Measurements from ENCODE around the gene TBC1D22A.

The TBC1D22A gene

DNA sequence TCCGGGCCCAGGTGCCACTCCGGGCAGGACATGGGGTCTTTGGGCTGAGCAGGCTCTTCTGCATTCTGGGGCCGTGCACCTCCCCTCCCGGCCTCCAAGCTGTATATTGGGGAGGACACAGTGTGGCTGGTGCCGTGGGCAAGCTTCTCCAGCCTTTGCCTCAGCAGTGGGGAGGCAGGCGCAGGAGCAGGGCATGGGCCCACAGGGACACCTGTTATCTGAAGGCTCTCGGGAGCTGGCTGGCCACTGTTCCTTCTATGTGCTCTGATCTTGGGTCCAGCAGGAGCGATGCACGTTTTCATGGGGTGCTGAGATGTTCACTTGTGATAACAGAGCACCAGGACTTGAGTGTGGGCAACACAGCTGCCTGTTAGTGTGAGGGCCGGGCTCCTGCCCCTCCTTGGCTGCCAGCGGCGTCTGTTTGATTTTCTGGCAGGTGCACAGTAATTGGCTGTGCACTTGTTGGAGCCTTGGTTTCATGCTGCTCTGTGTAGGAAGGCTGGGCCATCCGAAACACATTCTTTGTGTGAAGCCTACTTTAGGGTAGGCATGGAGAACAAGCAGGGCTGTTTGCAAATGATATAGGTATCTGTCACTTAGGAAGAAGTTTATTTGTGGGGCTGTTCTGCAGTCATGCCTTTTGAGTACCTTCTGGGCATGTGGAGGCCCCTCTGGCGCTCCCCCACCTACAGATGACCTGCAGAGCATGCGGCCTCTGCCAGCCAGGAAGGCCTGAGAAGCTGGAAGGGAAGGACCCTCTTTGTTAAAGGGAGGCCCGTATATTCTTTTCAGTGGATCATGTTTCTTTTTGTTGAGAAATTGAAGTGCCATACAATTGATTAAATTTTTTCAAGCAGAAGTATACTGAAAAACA is 201.5 kb downstream of the TBC1D22A start:
- Mint-ChIP-seq H3K9me3 (no peaks in the 10 kb centered on the region), H3K27ac (no peak overlapping the region), H3K27me3 (no peaks in the 10 kb centered on the region), H3K36me3 (ENCODE audit: low read depth) (peaks cover 70% of the 10 kb centered on the region), H3K4me3 (no peak overlapping the region), H3K4me1 (ENCODE audit: low read depth) (peaks cover 4% of the 10 kb centered on the region)
- intact Hi-C loops (cut with micrococcal nuclease): no loop called here

GRCh38 chr22:46964773-46965550 is 202.5 kb downstream of the TBC1D22A start:
- H3K4me1 Mint-ChIP-seq (ENCODE audit: low read depth): peaks cover 12% of the 10 kb centered on the region
- no peak overlapping the region for H3K27ac Mint-ChIP-seq
- no peak overlapping the region for H3K4me3 Mint-ChIP-seq
- no peaks in the 10 kb centered on the region for H3K9me3 Mint-ChIP-seq
- no peaks in the 10 kb centered on the region for H3K27me3 Mint-ChIP-seq
- intact Hi-C loops (cut with micrococcal nuclease): no loop called here
- H3K36me3 Mint-ChIP-seq (ENCODE audit: low read depth): peaks cover 61% of the 10 kb centered on the region

- Mint-ChIP-seq H3K9me3 (no peaks in the 10 kb centered on the region), H3K27me3 (no peaks in the 10 kb centered on the region), H3K4me3 (no peak overlapping the region), H3K36me3 (ENCODE audit: low read depth) (peaks cover 60% of the 10 kb centered on the region), H3K27ac (no peak overlapping the region), H3K4me1 (ENCODE audit: low read depth) (peaks cover 21% of the 10 kb centered on the region)
- intact Hi-C loops (cut with micrococcal nuclease): no loop called here
These were observed 203.4 kb downstream of the TBC1D22A start for GRCh38 chr22:46965555-46966494.

DNA sequence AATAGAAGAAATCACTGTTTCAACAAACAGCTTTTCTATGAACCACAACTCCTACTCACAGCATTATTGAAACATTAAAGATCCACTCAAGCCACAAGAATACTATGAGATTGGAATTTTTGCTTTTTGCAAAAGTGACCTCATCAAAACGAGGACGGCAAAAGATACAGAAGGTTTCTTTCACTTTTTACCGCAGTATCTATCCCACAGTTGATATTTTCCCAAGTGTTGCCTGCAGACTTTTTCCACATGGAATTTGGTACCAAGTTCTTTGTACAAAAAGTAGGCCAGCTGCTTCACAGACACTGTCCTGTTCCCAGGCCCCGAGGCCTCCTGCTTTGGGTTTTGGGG is 204.0 kb downstream of the TBC1D22A start:
- Mint-ChIP-seq H3K27me3 (no peaks in the 10 kb centered on the region), H3K4me1 (ENCODE audit: low read depth) (peaks cover 28% of the 10 kb centered on the region), H3K27ac (no peak overlapping the region), H3K4me3 (no peak overlapping the region), H3K36me3 (ENCODE audit: low read depth) (peaks cover 53% of the 10 kb centered on the region), H3K9me3 (no peaks in the 10 kb centered on the region)
- intact Hi-C loops (cut with micrococcal nuclease): no loop called here

DNA sequence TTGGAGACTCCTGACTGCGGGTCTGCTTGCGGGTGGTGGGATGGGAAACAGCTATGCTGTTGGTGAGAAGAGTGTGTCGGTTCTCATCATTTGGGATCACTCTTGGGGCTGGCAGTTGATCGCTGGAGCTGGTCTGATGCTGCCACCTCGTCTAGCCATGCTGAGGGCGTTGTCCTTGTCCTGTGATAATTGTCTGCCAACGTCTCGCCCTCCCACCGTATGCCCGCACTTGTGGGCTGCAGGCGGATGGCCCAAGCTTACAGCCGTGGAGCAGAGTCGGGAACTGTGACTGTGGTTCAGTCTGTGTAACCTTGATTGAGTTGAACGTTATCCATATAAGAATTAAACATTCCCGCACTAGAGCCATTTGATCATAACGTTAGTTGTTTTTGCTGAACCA is 204.4 kb downstream of the TBC1D22A start:
- H3K9me3 Mint-ChIP-seq: no peaks in the 10 kb centered on the region
- intact Hi-C loops (cut with micrococcal nuclease): no loop called here
- H3K27me3 Mint-ChIP-seq: no peaks in the 10 kb centered on the region
- no peak overlapping the region for H3K27ac Mint-ChIP-seq
- peaks cover 31% of the 10 kb centered on the region for H3K4me1 Mint-ChIP-seq (ENCODE audit: low read depth)
- peaks cover 50% of the 10 kb centered on the region for H3K36me3 Mint-ChIP-seq (ENCODE audit: low read depth)
- no peak overlapping the region for H3K4me3 Mint-ChIP-seq

DNA sequence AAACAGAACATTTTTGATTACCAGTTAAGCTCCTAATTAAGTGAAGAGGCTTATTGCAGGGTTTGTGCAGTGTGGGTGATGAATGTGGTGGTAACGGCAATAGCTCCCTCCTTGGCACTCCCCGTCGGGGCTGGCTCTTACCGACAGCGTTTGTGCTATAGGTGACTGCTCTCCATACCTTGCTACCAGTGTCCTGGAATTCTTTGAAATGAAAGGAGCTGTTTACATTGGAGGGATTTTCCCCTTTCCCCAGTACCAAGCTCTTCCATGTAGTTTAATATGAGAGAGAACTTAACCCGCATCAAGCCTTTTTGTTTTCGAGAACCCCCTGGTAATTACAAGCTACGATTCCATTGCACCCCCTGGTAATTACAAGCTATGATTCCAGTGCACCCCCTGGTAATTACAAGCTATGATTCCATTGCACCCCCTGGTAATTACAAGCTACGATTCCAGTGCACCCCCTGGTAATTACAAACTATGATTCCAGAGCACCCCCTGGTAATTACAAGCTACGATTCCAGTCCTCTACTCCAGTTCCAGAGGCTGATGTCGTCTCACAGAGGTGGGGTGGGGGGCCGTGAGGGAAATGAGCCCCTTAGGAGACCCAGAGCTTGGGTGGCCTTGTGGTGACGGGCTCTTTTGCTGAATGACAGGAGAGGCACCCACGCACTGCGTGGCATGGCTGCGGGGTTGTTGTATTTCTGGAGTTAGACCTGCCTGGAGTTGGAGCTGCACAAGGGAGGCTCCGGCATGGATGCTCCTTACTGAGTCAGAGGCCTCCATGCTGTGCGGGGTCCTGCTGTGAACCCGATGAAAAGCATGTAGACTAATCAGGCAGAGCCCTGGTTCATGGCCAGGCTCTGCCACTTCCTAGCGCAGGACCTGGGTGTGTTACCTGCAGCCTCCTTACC is 205.3 kb downstream of the TBC1D22A start:
- Mint-ChIP-seq H3K27me3 (no peaks in the 10 kb centered on the region), H3K36me3 (ENCODE audit: low read depth) (peaks cover 53% of the 10 kb centered on the region), H3K27ac (no peak overlapping the region), H3K9me3 (no peaks in the 10 kb centered on the region), H3K4me1 (ENCODE audit: low read depth) (peaks cover 37% of the 10 kb centered on the region), H3K4me3 (no peak overlapping the region)
- intact Hi-C loops (cut with micrococcal nuclease): no loop called here

GRCh38 chr22:46968359-46968740 is 205.9 kb downstream of the TBC1D22A start:
- Mint-ChIP-seq H3K27ac (no peak overlapping the region), H3K27me3 (no peaks in the 10 kb centered on the region), H3K4me1 (ENCODE audit: low read depth) (peaks cover 37% of the 10 kb centered on the region), H3K4me3 (no peak overlapping the region), H3K9me3 (no peaks in the 10 kb centered on the region), H3K36me3 (ENCODE audit: low read depth) (peaks cover 54% of the 10 kb centered on the region)
- intact Hi-C loops (cut with micrococcal nuclease): no loop called here

- intact Hi-C loops (cut with micrococcal nuclease): no loop called here
- peaks cover 37% of the 10 kb centered on the region for H3K4me1 Mint-ChIP-seq (ENCODE audit: low read depth)
These were observed 206.4 kb downstream of the TBC1D22A start for GRCh38 chr22:46968848-46969247.

GRCh38 chr22:46969491-46969890 is 207.0 kb downstream of the TBC1D22A start:
- no peak overlapping the region for H3K4me3 Mint-ChIP-seq
- peaks cover 55% of the 10 kb centered on the region for H3K36me3 Mint-ChIP-seq (ENCODE audit: low read depth)
- H3K27ac Mint-ChIP-seq: peak overlapping the region; percentile 76
- H3K4me1 Mint-ChIP-seq (ENCODE audit: low read depth): peaks cover 37% of the 10 kb centered on the region
- H3K9me3 Mint-ChIP-seq: no peaks in the 10 kb centered on the region
- no peaks in the 10 kb centered on the region for H3K27me3 Mint-ChIP-seq
- intact Hi-C loops (cut with micrococcal nuclease): no loop called here

More at GRCh38 chr22:46968848-46969247, 206.4 kb downstream of the TBC1D22A start:
- Mint-ChIP-seq H3K4me3 (no peak overlapping the region), H3K36me3 (ENCODE audit: low read depth) (peaks cover 49% of the 10 kb centered on the region), H3K27me3 (no peaks in the 10 kb centered on the region), H3K27ac (no peak overlapping the region), H3K9me3 (no peaks in the 10 kb centered on the region)

GRCh38 chr22:46969961-46970360 is 207.5 kb downstream of the TBC1D22A start:
- no peak overlapping the region for H3K4me3 Mint-ChIP-seq
- H3K27me3 Mint-ChIP-seq: no peaks in the 10 kb centered on the region
- H3K36me3 Mint-ChIP-seq (ENCODE audit: low read depth): peaks cover 55% of the 10 kb centered on the region
- peaks cover 37% of the 10 kb centered on the region for H3K4me1 Mint-ChIP-seq (ENCODE audit: low read depth)
- intact Hi-C loops (cut with micrococcal nuclease): no loop called here
- no peaks in the 10 kb centered on the region for H3K9me3 Mint-ChIP-seq
- peak overlapping the region; percentile 76 for H3K27ac Mint-ChIP-seq

DNA sequence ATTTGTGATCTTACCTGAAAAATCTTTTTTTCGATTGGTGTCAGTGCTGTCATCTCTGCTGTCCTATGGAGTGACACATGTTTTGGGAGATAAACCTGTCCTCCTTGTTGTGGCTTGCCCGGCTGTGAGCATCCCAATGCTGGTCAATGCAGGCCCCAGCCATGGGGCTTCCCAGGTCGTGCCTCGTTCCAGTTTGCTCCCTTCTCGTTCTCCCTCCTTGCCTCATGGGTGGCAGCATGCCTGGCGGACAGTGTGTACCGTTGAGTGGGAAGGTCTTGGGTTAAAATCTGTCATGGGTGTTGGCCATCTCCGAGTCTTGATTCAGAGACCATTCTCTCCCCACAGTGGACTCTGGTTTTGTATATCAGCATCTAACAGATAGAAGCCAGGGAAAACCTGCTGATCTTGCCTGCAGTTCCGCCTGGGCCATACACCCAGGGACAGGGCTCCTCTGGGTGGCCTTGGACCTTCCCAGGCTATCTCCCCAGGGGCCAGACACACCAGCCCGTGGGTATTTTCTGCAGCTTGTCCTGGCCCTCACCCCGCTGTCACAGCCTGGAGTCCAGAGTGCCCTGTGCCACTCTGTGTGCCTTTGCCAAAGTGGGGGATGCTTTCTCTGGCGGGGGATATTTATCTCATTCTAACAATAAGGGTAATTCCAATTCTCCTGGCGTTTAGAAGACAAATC is 208.1 kb downstream of the TBC1D22A start:
- H3K36me3 Mint-ChIP-seq (ENCODE audit: low read depth): peaks cover 55% of the 10 kb centered on the region
- intact Hi-C loops (cut with micrococcal nuclease): no loop called here
- H3K27me3 Mint-ChIP-seq: no peaks in the 10 kb centered on the region
- peaks cover 37% of the 10 kb centered on the region for H3K4me1 Mint-ChIP-seq (ENCODE audit: low read depth)
- H3K9me3 Mint-ChIP-seq: no peaks in the 10 kb centered on the region
- H3K27ac Mint-ChIP-seq: peak overlapping the region; percentile 76
- no peak overlapping the region for H3K4me3 Mint-ChIP-seq

GRCh38 chr22:46971099-46971763 is 208.8 kb downstream of the TBC1D22A start:
- no peak overlapping the region for H3K4me3 Mint-ChIP-seq
- no peaks in the 10 kb centered on the region for H3K27me3 Mint-ChIP-seq
- peaks cover 5% of the 10 kb centered on the region for H3K9me3 Mint-ChIP-seq
- peaks cover 37% of the 10 kb centered on the region for H3K4me1 Mint-ChIP-seq (ENCODE audit: low read depth)
- H3K27ac Mint-ChIP-seq: peak overlapping the region; percentile 76
- intact Hi-C loops (cut with micrococcal nuclease): no loop called here
- peaks cover 55% of the 10 kb centered on the region for H3K36me3 Mint-ChIP-seq (ENCODE audit: low read depth)
